GOT3 (cell line): ENCODE results near the gene PBRM1.

ENCODE experiments used
- DNase-seq: peaks from one replicate; lab custom pipeline; 2025; ENCODE audit warnings: mixed read lengths; lab: John Stamatoyannopoulos, UW

The PBRM1 gene

GRCh38 chr3:52524752-52525679 lies 160.7 kb downstream of the PBRM1 start:
- no peak for DNase-seq

- DNase-seq: no peak
Measured at GRCh38 chr3:52524258-52524751, 161.4 kb downstream of the PBRM1 start.

GRCh38 chr3:52523386-52524257 lies 162.1 kb downstream of the PBRM1 start:
- no peak for DNase-seq

- no peak for DNase-seq
Measured at GRCh38 chr3:52522651-52523251, 163.0 kb downstream of the PBRM1 start.

- no peak for DNase-seq
Measured at GRCh38 chr3:52521881-52522650, 163.6 kb downstream of the PBRM1 start.

GRCh38 chr3:52521488-52521824 lies 164.3 kb downstream of the PBRM1 start:
- DNase-seq: no peak

- no peak for DNase-seq
Measured at GRCh38 chr3:52520716-52521487, 164.8 kb downstream of the PBRM1 start.

- no peak for DNase-seq
Measured at GRCh38 chr3:52520141-52520667, 165.5 kb downstream of the PBRM1 start.

- no peak for DNase-seq
Measured at GRCh38 chr3:52519445-52520140, 166.1 kb downstream of the PBRM1 start.

- no peak for DNase-seq
Measured at GRCh38 chr3:52518723-52519444, 166.8 kb downstream of the PBRM1 start.

- DNase-seq: no peak
Measured at GRCh38 chr3:52517796-52518722, 167.7 kb downstream of the PBRM1 start.

- no peak for DNase-seq
Measured at GRCh38 chr3:52516509-52517195, 169.1 kb downstream of the PBRM1 start.

- DNase-seq: no peak
Measured at GRCh38 chr3:52515192-52515591, 170.5 kb downstream of the PBRM1 start.

GRCh38 chr3:52514576-52514975 lies 171.1 kb downstream of the PBRM1 start:
- no peak for DNase-seq

GRCh38 chr3:52513281-52513680 lies 172.4 kb downstream of the PBRM1 start:
- DNase-seq: no peak

- no peak for DNase-seq
Measured at GRCh38 chr3:52512727-52513126, 173.0 kb downstream of the PBRM1 start.

GRCh38 chr3:52512105-52512504 lies 173.6 kb downstream of the PBRM1 start:
- DNase-seq: no peak
